ENCODE data around the gene CWH43. TPM values are rescaled to one million over a fixed set of nuclear protein-coding genes. Genes with fewer than 3 reads are reported as not detected.
"Not testable (repeated sequence)": the region's sequence is repeated elsewhere in the genome, so short reads cannot be mapped to it uniquely, and the experiment has no call there.

CWH43 gene
- total and polyA plus RNA-seq, 5 donors = not detected

- Histone ChIP-seq H3K4me1 (ENCODE audit: control insufficient read depth, insufficient read depth, low read length) (no peaks in the 10 kb centered on the region), H3K9me3 (ENCODE audit: control insufficient read depth, low read length) (no peaks in the 10 kb centered on the region), H3K4me3 (ENCODE audit: low read length) (no peak overlapping the region), H3K27me3 (ENCODE audit: control insufficient read depth, insufficient read depth) (no peaks in the 10 kb centered on the region), H3K27ac (ENCODE audit: low read length) (no peak overlapping the region)
- intact Hi-C loops (cut with DNase I) = no loop called here
- no peak for ATAC-seq
- 80% methylated on average over 4 of the region's 4 CpGs for WGBS
- DNase-seq = no peak
Observed at GRCh38 chr4:48976041-48976440, 10.0 kb upstream of the CWH43 start.

- no peak overlapping the region for H3K4me3 ChIP-seq (ENCODE audit: low read length)
- H3K27me3 ChIP-seq (ENCODE audit: control insufficient read depth, insufficient read depth) = no peaks in the 10 kb centered on the region
- ATAC-seq (no peak), DNase-seq (no peak)
- no peak overlapping the region for H3K27ac ChIP-seq (ENCODE audit: low read length)
- intact Hi-C loops (cut with DNase I) = no loop called here
- H3K9me3 ChIP-seq (ENCODE audit: control insufficient read depth, low read length) = no peaks in the 10 kb centered on the region
- 88% methylated on average over 6 of the region's 6 CpGs for WGBS
- H3K4me1 ChIP-seq (ENCODE audit: control insufficient read depth, insufficient read depth, low read length) = no peaks in the 10 kb centered on the region
Observed at GRCh38 chr4:48979914-48980579, 6.0 kb upstream of the CWH43 start.

GRCh38 chr4:48984005-48984404 lies 2.1 kb upstream of the CWH43 start:
- H3K4me1 ChIP-seq (ENCODE audit: control insufficient read depth, insufficient read depth, low read length); DNase-seq; ATAC-seq; intact Hi-C loops (cut with DNase I); H3K27me3 ChIP-seq (ENCODE audit: control insufficient read depth, insufficient read depth); H3K4me3 ChIP-seq (ENCODE audit: low read length); H3K27ac ChIP-seq (ENCODE audit: low read length); H3K9me3 ChIP-seq (ENCODE audit: control insufficient read depth, low read length): not testable (repeated sequence)
- WGBS = 85% methylated on average over 2 of the region's 2 CpGs

- Histone ChIP-seq H3K9me3 (ENCODE audit: control insufficient read depth, low read length) (no peaks in the 10 kb centered on the region), H3K27ac (ENCODE audit: low read length) (no peak overlapping the region), H3K27me3 (ENCODE audit: control insufficient read depth, insufficient read depth) (no peaks in the 10 kb centered on the region), H3K4me1 (ENCODE audit: control insufficient read depth, insufficient read depth, low read length) (no peaks in the 10 kb centered on the region), H3K4me3 (ENCODE audit: low read length) (no peak overlapping the region)
- DNase-seq (no peak), ATAC-seq (no peak)
- 14% methylated on average over 18 of the region's 18 CpGs for WGBS
- intact Hi-C loops (cut with DNase I) = no loop called here
Observed at GRCh38 chr4:48985602-48985975, 486 bp upstream of the CWH43 start.

- 40% methylated on average over 27 of the region's 27 CpGs for WGBS
- Histone ChIP-seq H3K4me3 (ENCODE audit: low read length) (no peak overlapping the region), H3K27ac (ENCODE audit: low read length) (no peak overlapping the region), H3K4me1 (ENCODE audit: control insufficient read depth, insufficient read depth, low read length) (no peaks in the 10 kb centered on the region), H3K9me3 (ENCODE audit: control insufficient read depth, low read length) (no peaks in the 10 kb centered on the region), H3K27me3 (ENCODE audit: control insufficient read depth, insufficient read depth) (no peaks in the 10 kb centered on the region)
- DNase-seq (peak in 1 of 3 donors; percentile 42), ATAC-seq (no peak)
- intact Hi-C loops (cut with DNase I) = no loop called here
Observed at GRCh38 chr4:48986654-48987164, 634 bp downstream of the CWH43 start.

- intact Hi-C loops (cut with DNase I) = no loop called here
- WGBS = 72% methylated on average over 5 of the region's 5 CpGs
- no peaks in the 10 kb centered on the region for H3K9me3 ChIP-seq (ENCODE audit: control insufficient read depth, low read length)
- no peak overlapping the region for H3K4me3 ChIP-seq (ENCODE audit: low read length)
- H3K4me1 ChIP-seq (ENCODE audit: control insufficient read depth, insufficient read depth, low read length) = no peaks in the 10 kb centered on the region
- H3K27me3 ChIP-seq (ENCODE audit: control insufficient read depth, insufficient read depth) = no peaks in the 10 kb centered on the region
- no peak for ATAC-seq
- H3K27ac ChIP-seq (ENCODE audit: low read length) = no peak overlapping the region
- no peak for DNase-seq
Observed at GRCh38 chr4:48989461-48990203, 3.6 kb downstream of the CWH43 start.

- H3K27ac ChIP-seq (ENCODE audit: low read length) = no peak overlapping the region
- no peak for DNase-seq
- H3K27me3 ChIP-seq (ENCODE audit: control insufficient read depth, insufficient read depth) = no peaks in the 10 kb centered on the region
- no peak overlapping the region for H3K4me3 ChIP-seq (ENCODE audit: low read length)
- H3K4me1 ChIP-seq (ENCODE audit: control insufficient read depth, insufficient read depth, low read length) = no peaks in the 10 kb centered on the region
- 81% methylated on average over 3 of the region's 3 CpGs for WGBS
- intact Hi-C loops (cut with DNase I) = no loop called here
- H3K9me3 ChIP-seq (ENCODE audit: control insufficient read depth, low read length) = no peaks in the 10 kb centered on the region
- ATAC-seq = no peak
Observed at GRCh38 chr4:48991357-48991756, 5.3 kb downstream of the CWH43 start.

GRCh38 chr4:48997962-48998361 lies 11.9 kb downstream of the CWH43 start:
- 68% methylated on average over 3 of the region's 3 CpGs for WGBS
- no peaks in the 10 kb centered on the region for H3K9me3 ChIP-seq (ENCODE audit: control insufficient read depth, low read length)
- no peaks in the 10 kb centered on the region for H3K4me1 ChIP-seq (ENCODE audit: control insufficient read depth, insufficient read depth, low read length)
- DNase-seq (no peak), ATAC-seq (no peak)
- H3K4me3 ChIP-seq (ENCODE audit: low read length) = no peak overlapping the region
- H3K27ac ChIP-seq (ENCODE audit: low read length) = no peak overlapping the region
- intact Hi-C loops (cut with DNase I) = no loop called here
- no peaks in the 10 kb centered on the region for H3K27me3 ChIP-seq (ENCODE audit: control insufficient read depth, insufficient read depth)

GRCh38 chr4:48998440-48998839 lies 12.4 kb downstream of the CWH43 start:
- Histone ChIP-seq H3K27ac (ENCODE audit: low read length) (no peak overlapping the region), H3K9me3 (ENCODE audit: control insufficient read depth, low read length) (no peaks in the 10 kb centered on the region), H3K27me3 (ENCODE audit: control insufficient read depth, insufficient read depth) (no peaks in the 10 kb centered on the region), H3K4me1 (ENCODE audit: control insufficient read depth, insufficient read depth, low read length) (no peaks in the 10 kb centered on the region), H3K4me3 (ENCODE audit: low read length) (no peak overlapping the region)
- DNase-seq (no peak), ATAC-seq (no peak)
- 83% methylated on average over 6 of the region's 6 CpGs for WGBS
- intact Hi-C loops (cut with DNase I) = no loop called here

- no peak overlapping the region for H3K4me3 ChIP-seq (ENCODE audit: low read length)
- ATAC-seq = no peak
- H3K9me3 ChIP-seq (ENCODE audit: control insufficient read depth, low read length) = no peaks in the 10 kb centered on the region
- H3K27ac ChIP-seq (ENCODE audit: low read length) = no peak overlapping the region
- intact Hi-C loops (cut with DNase I) = no loop called here
- no peaks in the 10 kb centered on the region for H3K27me3 ChIP-seq (ENCODE audit: control insufficient read depth, insufficient read depth)
- DNase-seq = no peak
- no peaks in the 10 kb centered on the region for H3K4me1 ChIP-seq (ENCODE audit: control insufficient read depth, insufficient read depth, low read length)
Observed at GRCh38 chr4:49000806-49001205, 14.7 kb downstream of the CWH43 start.

- intact Hi-C loops (cut with DNase I) = no loop called here
- ATAC-seq = no peak
- no peaks in the 10 kb centered on the region for H3K4me1 ChIP-seq (ENCODE audit: control insufficient read depth, insufficient read depth, low read length)
- no peaks in the 10 kb centered on the region for H3K9me3 ChIP-seq (ENCODE audit: control insufficient read depth, low read length)
- DNase-seq = no peak
- H3K4me3 ChIP-seq (ENCODE audit: low read length) = no peak overlapping the region
- H3K27me3 ChIP-seq (ENCODE audit: control insufficient read depth, insufficient read depth) = no peaks in the 10 kb centered on the region
- no peak overlapping the region for H3K27ac ChIP-seq (ENCODE audit: low read length)
Observed at GRCh38 chr4:49002931-49003330, 16.9 kb downstream of the CWH43 start.

Measured in right cardiac atrium (tissue), 5 donors.